ENCODE measurements around the gene RNF217. TPM values are rescaled to one million over a fixed set of nuclear protein-coding genes. Genes with fewer than 3 reads are reported as not detected.

RNF217 gene
- polyA plus RNA-seq, 1 donor (not counting 4 experiments of a cell fraction or from before 2014, with no cell fraction given): 44.0 TPM

DNA sequence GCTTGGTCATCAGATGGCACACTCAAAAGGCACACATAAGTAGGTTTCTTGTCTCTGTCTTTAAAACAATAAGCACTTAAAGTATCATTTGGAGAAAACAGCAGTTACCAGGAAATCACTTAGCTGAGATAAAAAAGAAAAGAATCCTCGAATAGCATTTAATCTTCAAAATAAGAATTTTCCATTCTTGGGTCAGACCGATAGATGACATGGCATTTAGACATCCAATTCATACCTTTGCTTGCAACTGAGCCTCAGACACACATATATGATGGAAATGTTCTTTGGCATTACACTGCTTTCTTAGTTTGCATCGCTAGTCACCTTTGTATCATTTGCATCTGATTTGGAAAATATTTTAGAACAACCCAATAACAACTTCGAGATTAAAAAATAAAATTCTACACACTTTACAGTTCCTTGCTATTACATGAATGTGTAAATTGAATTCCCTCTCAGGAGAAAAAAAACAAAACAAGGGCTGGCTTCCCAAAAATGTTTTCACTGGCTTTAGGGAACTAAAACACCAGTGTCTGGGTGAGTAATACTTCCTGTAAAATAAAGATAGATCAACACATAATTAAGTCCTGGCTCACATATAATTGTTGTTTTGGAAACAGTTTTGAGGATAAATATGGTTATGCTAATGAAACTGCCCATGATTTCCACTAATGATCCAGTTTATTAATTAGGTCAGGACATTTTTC is 1.3 kb upstream of the RNF217 start:
- H3K27ac ChIP-seq (ENCODE audit: control insufficient read depth, insufficient read depth, low read length): peak overlapping the region; percentile 95
- H3K4me1 ChIP-seq (ENCODE audit: control insufficient read depth, extremely low read depth, insufficient read depth, low read length): peaks cover 22% of the 10 kb centered on the region
- H3K27me3 ChIP-seq (ENCODE audit: control insufficient read depth, extremely low read depth, insufficient read depth, low read length): no peaks in the 10 kb centered on the region
- peaks cover 32% of the 10 kb centered on the region for H3K79me2 ChIP-seq (ENCODE audit: control insufficient read depth, insufficient read depth, low read length)
- dilution Hi-C loops (cut with MboI; ENCODE audit: extremely low pct_ligation_motif_present, low sequenced_read_pairs): no loop called here
- no peaks in the 10 kb centered on the region for H3K36me3 ChIP-seq (ENCODE audit: control insufficient read depth in 2 of 2, extremely low read depth in 1 of 2, insufficient read depth in 2 of 2, low read length in 2 of 2)
- H3K9me1 ChIP-seq (ENCODE audit: control insufficient read depth, extremely low read depth, insufficient read depth, low read length): no peaks in the 10 kb centered on the region
- no peak for TF ChIP-seq EZH2 (IDR thresholded peaks at IDR 0.05; ENCODE audit: low read length)
- TF ChIP-seq, protein P1, sequence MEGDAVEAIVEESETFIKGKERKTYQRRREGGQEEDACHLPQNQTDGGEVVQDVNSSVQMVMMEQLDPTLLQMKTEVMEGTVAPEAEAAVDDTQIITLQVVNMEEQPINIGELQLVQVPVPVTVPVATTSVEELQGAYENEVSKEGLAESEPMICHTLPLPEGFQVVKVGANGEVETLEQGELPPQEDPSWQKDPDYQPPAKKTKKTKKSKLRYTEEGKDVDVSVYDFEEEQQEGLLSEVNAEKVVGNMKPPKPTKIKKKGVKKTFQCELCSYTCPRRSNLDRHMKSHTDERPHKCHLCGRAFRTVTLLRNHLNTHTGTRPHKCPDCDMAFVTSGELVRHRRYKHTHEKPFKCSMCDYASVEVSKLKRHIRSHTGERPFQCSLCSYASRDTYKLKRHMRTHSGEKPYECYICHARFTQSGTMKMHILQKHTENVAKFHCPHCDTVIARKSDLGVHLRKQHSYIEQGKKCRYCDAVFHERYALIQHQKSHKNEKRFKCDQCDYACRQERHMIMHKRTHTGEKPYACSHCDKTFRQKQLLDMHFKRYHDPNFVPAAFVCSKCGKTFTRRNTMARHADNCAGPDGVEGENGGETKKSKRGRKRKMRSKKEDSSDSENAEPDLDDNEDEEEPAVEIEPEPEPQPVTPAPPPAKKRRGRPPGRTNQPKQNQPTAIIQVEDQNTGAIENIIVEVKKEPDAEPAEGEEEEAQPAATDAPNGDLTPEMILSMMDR (optimal IDR thresholded peaks at IDR 0.05 in 1 of 3, IDR thresholded peaks at IDR 0.05 in 1 of 3, conservative IDR thresholded peaks at IDR 0.05 in 1 of 3; ENCODE audit: extremely low read depth in 1 of 3, insufficient read depth in 2 of 3, low read length in 3 of 3): no peak
- H3K9me3 ChIP-seq (ENCODE audit: control insufficient read depth, low read depth, low read length): no peaks in the 10 kb centered on the region
- peak overlapping the region; percentile 89 for H3K4me2 ChIP-seq (ENCODE audit: control insufficient read depth, extremely low read depth, insufficient read depth, low read depth, low read length)
- peaks cover 4% of the 10 kb centered on the region for H4K20me1 ChIP-seq (ENCODE audit: control insufficient read depth, extremely low read depth, insufficient read depth, low read length)
- H3K9ac ChIP-seq (ENCODE audit: control insufficient read depth, extremely low read depth, insufficient read depth, low read length): peak overlapping the region; percentile 95
- H3K4me3 ChIP-seq (ENCODE audit: control insufficient read depth in 2 of 3, extremely low read depth in 1 of 3, insufficient read depth in 2 of 3, low read depth in 1 of 3, low read length in 3 of 3): peak overlapping the region; percentile 76 to 97 (median 87)
- H2AFZ ChIP-seq (ENCODE audit: control insufficient read depth, low read length): no peak overlapping the region
- FAIRE-seq (no peak), DNase-seq (ENCODE audit: low read depth, low spot score) (no peak)

DNA sequence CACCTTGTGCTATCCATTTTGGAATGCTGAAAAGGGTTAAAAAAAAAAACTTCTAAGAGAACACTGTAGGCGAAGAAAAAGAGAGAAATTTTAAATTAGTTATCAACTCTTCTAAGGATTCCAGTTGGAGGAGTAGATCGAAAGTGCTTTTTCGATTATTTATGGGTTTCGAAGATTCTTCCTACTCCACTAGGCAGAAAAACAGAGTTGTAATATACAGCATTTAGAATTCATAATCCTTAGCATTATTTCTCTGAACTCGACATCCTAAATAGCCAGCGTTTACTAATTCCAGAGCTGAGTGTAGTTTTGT is 817 bp upstream of the RNF217 start:
- Histone ChIP-seq H3K4me2 (ENCODE audit: control insufficient read depth, extremely low read depth, insufficient read depth, low read depth, low read length) (peak overlapping the region; percentile 89), H3K4me3 (ENCODE audit: control insufficient read depth in 2 of 3, extremely low read depth in 1 of 3, insufficient read depth in 2 of 3, low read depth in 1 of 3, low read length in 3 of 3) (peak overlapping the region; percentile 76 to 97 (median 87)), H3K79me2 (ENCODE audit: control insufficient read depth, insufficient read depth, low read length) (peaks cover 37% of the 10 kb centered on the region), H3K27me3 (ENCODE audit: control insufficient read depth, extremely low read depth, insufficient read depth, low read length) (no peaks in the 10 kb centered on the region), H3K4me1 (ENCODE audit: control insufficient read depth, extremely low read depth, insufficient read depth, low read length) (peaks cover 22% of the 10 kb centered on the region), H3K36me3 (ENCODE audit: control insufficient read depth in 2 of 2, extremely low read depth in 1 of 2, insufficient read depth in 2 of 2, low read length in 2 of 2) (peaks cover 0 to 4% of the 10 kb centered on the region in 2 experiments), H2AFZ (ENCODE audit: control insufficient read depth, low read length) (peak overlapping the region; percentile 68), H3K9me1 (ENCODE audit: control insufficient read depth, extremely low read depth, insufficient read depth, low read length) (no peaks in the 10 kb centered on the region), H3K27ac (ENCODE audit: control insufficient read depth, insufficient read depth, low read length) (peak overlapping the region; percentile 95), H4K20me1 (ENCODE audit: control insufficient read depth, extremely low read depth, insufficient read depth, low read length) (peaks cover 4% of the 10 kb centered on the region), H3K9me3 (ENCODE audit: control insufficient read depth, low read depth, low read length) (no peaks in the 10 kb centered on the region), H3K9ac (ENCODE audit: control insufficient read depth, extremely low read depth, insufficient read depth, low read length) (peak overlapping the region; percentile 95)
- FAIRE-seq (no peak), DNase-seq (ENCODE audit: low read depth, low spot score) (no peak)
- dilution Hi-C loops (cut with MboI; ENCODE audit: extremely low pct_ligation_motif_present, low sequenced_read_pairs): no loop called here
- no peak for TF ChIP-seq EZH2 (IDR thresholded peaks at IDR 0.05; ENCODE audit: low read length)
- TF ChIP-seq, protein P1 (optimal IDR thresholded peaks at IDR 0.05 in 1 of 3, IDR thresholded peaks at IDR 0.05 in 1 of 3, conservative IDR thresholded peaks at IDR 0.05 in 1 of 3; ENCODE audit: extremely low read depth in 1 of 3, insufficient read depth in 2 of 3, low read length in 3 of 3): no peak
